Lung (tissue), 12 donors: ENCODE data around the gene SNX33. TPM values are rescaled to one million over a fixed set of nuclear protein-coding genes. Genes with fewer than 3 reads are reported as not detected.
A peak's percentile ranks its signal among the peaks of the same experiment; 100 is the strongest.

Experiments used
- ATAC-seq: fragments of 200-7000 bp; cut with Tn5 transposase; one replicate; pipeline ENCODE4 v1.9.1; 2020; ENCODE audit warnings: moderate number of reproducible peaks; ENCODE audit not compliant: insufficient read depth, low FRiP score
- DNase-seq, 3 donors: peaks; one replicate each; pipeline ENCODE4 v3.0.0-alpha.2; 2013 to 2017
- H3K27ac ChIP-seq, 2 donors: one replicate each; pipeline ENCODE4 v1.5.1; 2013; ENCODE audit warnings: mild to moderate bottlenecking in 2 of 2, moderate library complexity in 2 of 2, control low read depth in 1 of 2, inconsistent platforms in 1 of 2, low read depth in 1 of 2, low read length in 1 of 2
- H3K27me3 ChIP-seq, 3 donors: one replicate each; pipeline ENCODE4 v1.5.1; 2013; ENCODE audit warnings: low read length in 2 of 3; ENCODE audit not compliant: control insufficient read depth in 3 of 3, insufficient read depth in 3 of 3
- H3K36me3 ChIP-seq, 4 donors: one replicate each; pipeline ENCODE4 v1.5.1; 2013; ENCODE audit warnings: low read length in 4 of 4, mild to moderate bottlenecking in 1 of 4, moderate library complexity in 1 of 4; ENCODE audit not compliant: control insufficient read depth in 4 of 4, insufficient read depth in 4 of 4
- H3K4me1 ChIP-seq, 5 donors: one replicate each; pipeline ENCODE4 v1.5.1; 2013; ENCODE audit warnings: low read length in 5 of 5, mild to moderate bottlenecking in 2 of 5, moderate library complexity in 1 of 5; ENCODE audit not compliant: control insufficient read depth in 5 of 5, insufficient read depth in 5 of 5
- H3K4me3 ChIP-seq: one replicate; pipeline ENCODE4 v1.5.1; 2013; ENCODE audit warnings: mild to moderate bottlenecking, control low read depth, moderate library complexity
- H3K9ac ChIP-seq, 2 donors: one replicate each; pipeline ENCODE4 v1.5.1; 2013; ENCODE audit warnings: low read length in 2 of 2, control low read depth in 1 of 2; ENCODE audit not compliant: insufficient read depth in 1 of 2
- H3K9me3 ChIP-seq, 4 donors: one replicate each; pipeline ENCODE4 v1.5.1; 2013; ENCODE audit warnings: low read length in 3 of 4, mild to moderate bottlenecking in 1 of 4, moderate library complexity in 1 of 4; ENCODE audit not compliant: control insufficient read depth in 4 of 4, insufficient read depth in 3 of 4
- WGBS, 2 donors: extraction: QIAGEN DNeasy Blood & Tissue Kit; methylation state at CpG; one replicate each; pipeline ENCODE4 v1.1.7; 2013; 5-methylcytosine and 5-hydroxymethylcytosine counted together
- polyA plus RNA-seq, 2 donors: library from polyadenylated mRNA; stranded (reverse); fragments of 200-250 nt; gene quantifications; one replicate each; pipeline ENCODE4 v1.2.1, GENCODE V29; 2013
- total RNA-seq, 2 donors: library from RNA; depleted of rRNA in 1 of 2; stranded (reverse); fragments of >200 nt in 1 of 2; gene quantifications; one replicate each; pipeline ENCODE4 v1.2.1, GENCODE V29; 2014 to 2021
- TF ChIP-seq, protein P1 (sequence below): IDR thresholded peaks from 2 replicates; pipeline ENCODE4 v1.5.1; 2012; ENCODE audit warnings: mild to moderate bottlenecking; ENCODE audit errors: control extremely low read depth, extremely low read depth
- donor health status: control.
- donor health status: control.
- donor health status: Bipolar disorder and iron deficiency.
- donor health status: healthy.
- donor health status: DM: yes; HTN: yes; CAD: no.

Gene SNX33
- total and polyA plus RNA-seq, 4 donors = 13.6 to 23.5 (median 18.0) TPM

DNA sequence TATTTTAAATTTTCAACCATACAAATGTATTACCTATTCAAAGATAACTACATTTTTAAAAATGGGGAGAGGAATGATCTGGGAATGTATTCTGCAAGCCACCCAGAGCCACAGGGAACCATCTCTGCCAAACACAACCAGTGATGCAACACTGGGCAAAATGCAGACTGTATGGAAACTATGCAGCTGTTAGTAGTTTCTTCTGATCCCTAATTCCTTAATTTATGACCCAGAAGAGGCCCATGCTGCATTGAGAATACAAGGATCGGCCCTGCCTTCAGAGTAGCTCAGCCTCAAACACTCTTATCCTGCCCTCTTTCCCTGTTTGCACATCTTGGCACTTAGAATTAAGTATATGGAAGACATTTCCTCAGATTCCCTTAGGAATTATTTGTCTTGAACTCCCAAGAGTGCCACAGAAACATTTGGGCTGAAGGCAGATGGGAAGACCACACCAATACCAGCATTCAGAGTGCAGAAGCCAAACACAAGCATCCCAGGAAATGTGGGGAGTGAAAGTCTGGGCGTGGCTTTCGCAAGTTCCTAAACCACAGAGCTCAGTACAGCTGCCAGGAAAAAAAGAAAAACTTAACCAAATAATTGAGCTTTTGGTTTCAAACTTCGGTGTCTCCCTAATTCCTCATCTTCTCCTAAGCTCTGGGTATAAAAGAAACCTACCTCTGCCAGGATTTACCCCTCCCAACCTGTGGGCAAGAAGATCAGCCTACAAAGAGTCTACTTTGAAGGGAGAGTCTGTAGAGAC is 27.5 kb upstream of the SNX33 start:
- Histone ChIP-seq H3K9ac (peak overlapping the region in 1 of 2 donors; percentile 42), H3K4me1 (peaks cover 0 to 1% (median 0%) of the 10 kb centered on the region in 5 donors), H3K36me3 (peaks cover 19 to 36% (median 24%) of the 10 kb centered on the region in 4 donors), H3K27me3 (no peaks in the 10 kb centered on the region), H3K27ac (peak overlapping the region in 1 of 2 donors; percentile 56), H3K9me3 (no peaks in the 10 kb centered on the region), H3K4me3 (no peak overlapping the region)
- WGBS, 2 donors = 28 to 30% methylated on average over 4 of the region's 4 CpGs
- DNase-seq (peak in 1 of 3 donors; percentile 11), ATAC-seq (no peak)
- TF ChIP-seq, protein P1, sequence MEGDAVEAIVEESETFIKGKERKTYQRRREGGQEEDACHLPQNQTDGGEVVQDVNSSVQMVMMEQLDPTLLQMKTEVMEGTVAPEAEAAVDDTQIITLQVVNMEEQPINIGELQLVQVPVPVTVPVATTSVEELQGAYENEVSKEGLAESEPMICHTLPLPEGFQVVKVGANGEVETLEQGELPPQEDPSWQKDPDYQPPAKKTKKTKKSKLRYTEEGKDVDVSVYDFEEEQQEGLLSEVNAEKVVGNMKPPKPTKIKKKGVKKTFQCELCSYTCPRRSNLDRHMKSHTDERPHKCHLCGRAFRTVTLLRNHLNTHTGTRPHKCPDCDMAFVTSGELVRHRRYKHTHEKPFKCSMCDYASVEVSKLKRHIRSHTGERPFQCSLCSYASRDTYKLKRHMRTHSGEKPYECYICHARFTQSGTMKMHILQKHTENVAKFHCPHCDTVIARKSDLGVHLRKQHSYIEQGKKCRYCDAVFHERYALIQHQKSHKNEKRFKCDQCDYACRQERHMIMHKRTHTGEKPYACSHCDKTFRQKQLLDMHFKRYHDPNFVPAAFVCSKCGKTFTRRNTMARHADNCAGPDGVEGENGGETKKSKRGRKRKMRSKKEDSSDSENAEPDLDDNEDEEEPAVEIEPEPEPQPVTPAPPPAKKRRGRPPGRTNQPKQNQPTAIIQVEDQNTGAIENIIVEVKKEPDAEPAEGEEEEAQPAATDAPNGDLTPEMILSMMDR = no peak

DNA sequence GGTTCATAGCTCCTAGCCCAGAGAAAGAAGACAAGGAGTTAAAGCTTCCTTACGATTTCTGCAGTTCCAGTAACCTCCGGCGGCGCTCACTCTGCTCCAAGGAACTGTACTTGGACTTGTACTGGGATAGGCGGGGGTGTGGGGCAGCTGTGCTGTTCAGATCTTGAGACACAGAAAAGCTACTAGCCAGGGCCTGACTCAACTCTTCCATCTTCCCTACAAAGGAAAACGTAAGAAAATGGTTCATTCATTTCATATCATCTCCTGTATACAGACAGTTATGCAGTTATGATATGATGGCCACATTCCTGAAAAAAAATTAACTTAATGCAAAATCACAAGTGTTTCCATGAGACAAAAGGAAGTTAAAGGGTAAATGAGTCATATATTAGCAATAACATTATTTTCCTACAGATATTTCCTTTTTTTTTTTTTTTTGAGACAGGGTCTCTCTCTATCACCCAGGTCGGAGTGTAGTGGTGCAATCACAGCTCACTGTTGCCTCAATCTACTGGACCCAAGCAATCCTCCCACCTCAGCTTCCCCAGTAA is 26.8 kb upstream of the SNX33 start:
- Histone ChIP-seq H3K27ac (peak overlapping the region in 1 of 2 donors; percentile 56), H3K4me1 (peaks cover 0 to 2% (median 0%) of the 10 kb centered on the region in 5 donors), H3K27me3 (no peaks in the 10 kb centered on the region), H3K4me3 (no peak overlapping the region), H3K9ac (no peak overlapping the region), H3K36me3 (peaks cover 19 to 32% (median 22%) of the 10 kb centered on the region in 4 donors), H3K9me3 (no peaks in the 10 kb centered on the region)
- peak in 2 of 3 donors; percentile 17 to 29 for DNase-seq
- TF ChIP-seq, protein P1 = no peak
- ATAC-seq = peak; percentile 60
- WGBS, 2 donors = 30 to 37% methylated on average over 7 of the region's 7 CpGs

DNA sequence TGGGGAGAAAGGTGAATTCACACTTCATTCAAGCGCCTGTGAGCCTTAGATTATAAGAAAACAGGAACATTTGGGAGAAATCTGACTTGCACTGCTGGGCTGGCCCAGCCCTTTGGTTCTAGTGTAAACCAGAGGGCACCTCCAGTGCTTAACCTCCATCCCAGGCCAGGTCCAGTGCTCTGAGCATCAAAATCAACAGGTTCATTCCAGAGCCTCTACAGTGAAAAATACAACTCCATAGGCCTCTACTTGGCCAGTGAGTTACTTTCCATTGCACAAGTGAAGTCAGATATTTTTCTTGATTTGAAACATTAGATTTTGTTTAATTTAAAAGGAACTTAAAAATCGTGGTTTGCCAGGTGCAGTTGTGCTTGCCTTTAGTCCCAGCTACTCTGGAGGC is 25.2 kb upstream of the SNX33 start:
- DNase-seq = no peak
- peaks cover 0 to 10% (median 3%) of the 10 kb centered on the region in 5 donors for H3K4me1 ChIP-seq

More for the DNA sequence above, 25.2 kb upstream of the SNX33 start:
- Histone ChIP-seq H3K4me3 (no peak overlapping the region), H3K9ac (no peak overlapping the region), H3K27ac (no peak overlapping the region), H3K27me3 (no peaks in the 10 kb centered on the region), H3K36me3 (peaks cover 9 to 19% (median 9%) of the 10 kb centered on the region in 4 donors), H3K9me3 (no peaks in the 10 kb centered on the region)
- TF ChIP-seq, protein P1 = no peak
- no peak for ATAC-seq
- WGBS, 2 donors = 70 to 77% methylated on average over 2 of the region's 2 CpGs
